GM13976 (cell line): ENCODE results near the gene CUL4A.

Source experiments
- DNase-seq: peaks from one replicate; pipeline ENCODE4 v3.0.0; 2012; ENCODE audit warnings: low spot score
- in situ Hi-C: fragments of 300-500 bp; cut with MboI; formaldehyde crosslinking; loops from one replicate; pipeline ENCODE4 v1.12.0; 2022; ENCODE audit warnings: low sequenced_read_pairs, mixed read lengths, inconsistent platforms; ENCODE audit not compliant: unreplicated experiment
- TF ChIP-seq, protein P1 (sequence below): IDR thresholded peaks from 2 replicates; pipeline ENCODE4 v1.5.1; 2012; ENCODE audit warnings: borderline replicate concordance, mild to moderate bottlenecking; ENCODE audit not compliant: insufficient read depth; ENCODE audit errors: extremely low read depth, missing control alignments, control extremely low read depth

CUL4A gene

DNA sequence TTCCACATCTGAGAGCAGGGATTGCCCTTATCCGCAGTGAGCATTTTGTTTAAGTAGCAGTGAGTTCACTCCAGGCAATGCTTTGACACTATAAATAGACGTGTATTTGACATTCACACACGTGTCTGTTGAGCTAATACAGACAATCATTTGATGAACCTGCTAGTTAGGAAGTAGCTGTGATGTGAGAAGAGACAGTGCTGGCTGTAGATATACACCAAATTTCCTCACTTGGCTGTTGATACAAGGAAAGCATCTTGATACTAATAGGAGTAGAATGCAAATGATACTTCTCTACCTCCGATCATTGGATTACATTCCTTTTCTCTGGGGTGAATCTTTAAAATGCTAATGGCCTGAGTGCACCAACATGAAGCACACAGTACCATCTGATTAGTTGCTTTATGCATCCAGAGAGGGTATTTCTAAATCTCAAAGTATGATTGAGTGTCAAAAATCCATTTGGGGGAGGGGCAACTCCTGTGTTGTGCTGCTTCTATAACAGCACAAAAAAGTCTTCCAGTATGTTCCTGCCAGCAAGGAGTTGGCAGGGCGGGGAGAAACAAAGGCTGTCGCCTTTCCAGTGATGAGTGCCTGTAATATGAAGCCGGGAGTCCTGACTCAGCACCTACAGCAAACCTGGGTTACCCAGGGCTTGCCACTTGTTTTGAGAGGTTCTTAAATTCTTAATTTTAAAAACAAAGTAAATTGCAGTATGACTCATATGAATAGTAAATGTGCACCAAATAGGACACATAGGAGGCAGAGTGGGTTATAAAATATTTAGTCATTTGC lies 7.0 kb downstream of the CUL4A start:
- no peak for DNase-seq
- TF ChIP-seq, protein P1, sequence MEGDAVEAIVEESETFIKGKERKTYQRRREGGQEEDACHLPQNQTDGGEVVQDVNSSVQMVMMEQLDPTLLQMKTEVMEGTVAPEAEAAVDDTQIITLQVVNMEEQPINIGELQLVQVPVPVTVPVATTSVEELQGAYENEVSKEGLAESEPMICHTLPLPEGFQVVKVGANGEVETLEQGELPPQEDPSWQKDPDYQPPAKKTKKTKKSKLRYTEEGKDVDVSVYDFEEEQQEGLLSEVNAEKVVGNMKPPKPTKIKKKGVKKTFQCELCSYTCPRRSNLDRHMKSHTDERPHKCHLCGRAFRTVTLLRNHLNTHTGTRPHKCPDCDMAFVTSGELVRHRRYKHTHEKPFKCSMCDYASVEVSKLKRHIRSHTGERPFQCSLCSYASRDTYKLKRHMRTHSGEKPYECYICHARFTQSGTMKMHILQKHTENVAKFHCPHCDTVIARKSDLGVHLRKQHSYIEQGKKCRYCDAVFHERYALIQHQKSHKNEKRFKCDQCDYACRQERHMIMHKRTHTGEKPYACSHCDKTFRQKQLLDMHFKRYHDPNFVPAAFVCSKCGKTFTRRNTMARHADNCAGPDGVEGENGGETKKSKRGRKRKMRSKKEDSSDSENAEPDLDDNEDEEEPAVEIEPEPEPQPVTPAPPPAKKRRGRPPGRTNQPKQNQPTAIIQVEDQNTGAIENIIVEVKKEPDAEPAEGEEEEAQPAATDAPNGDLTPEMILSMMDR: no peak
- in situ Hi-C loops: no loop called here

DNA sequence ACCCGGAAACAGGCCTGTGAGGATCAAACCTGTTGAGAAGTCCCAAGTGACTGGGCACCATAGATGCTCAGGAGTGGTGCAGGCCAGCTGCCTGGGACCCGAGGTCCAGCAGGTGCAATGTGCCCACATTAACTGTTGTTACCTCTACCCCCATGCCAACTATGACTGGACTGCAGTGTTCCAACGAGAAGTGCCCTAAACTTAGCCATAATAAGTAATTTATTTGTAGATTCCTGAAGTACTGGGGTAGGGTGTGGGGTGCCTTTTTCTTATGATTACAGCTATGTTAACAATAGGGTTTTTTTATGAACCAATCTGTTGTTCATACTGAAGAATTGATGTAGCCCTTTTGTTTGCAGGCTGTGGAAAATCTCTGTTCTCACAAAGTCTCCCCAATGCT lies 9.2 kb downstream of the CUL4A start:
- TF ChIP-seq, protein P1: no peak
- no peak for DNase-seq
- in situ Hi-C loops: no loop called here

DNA sequence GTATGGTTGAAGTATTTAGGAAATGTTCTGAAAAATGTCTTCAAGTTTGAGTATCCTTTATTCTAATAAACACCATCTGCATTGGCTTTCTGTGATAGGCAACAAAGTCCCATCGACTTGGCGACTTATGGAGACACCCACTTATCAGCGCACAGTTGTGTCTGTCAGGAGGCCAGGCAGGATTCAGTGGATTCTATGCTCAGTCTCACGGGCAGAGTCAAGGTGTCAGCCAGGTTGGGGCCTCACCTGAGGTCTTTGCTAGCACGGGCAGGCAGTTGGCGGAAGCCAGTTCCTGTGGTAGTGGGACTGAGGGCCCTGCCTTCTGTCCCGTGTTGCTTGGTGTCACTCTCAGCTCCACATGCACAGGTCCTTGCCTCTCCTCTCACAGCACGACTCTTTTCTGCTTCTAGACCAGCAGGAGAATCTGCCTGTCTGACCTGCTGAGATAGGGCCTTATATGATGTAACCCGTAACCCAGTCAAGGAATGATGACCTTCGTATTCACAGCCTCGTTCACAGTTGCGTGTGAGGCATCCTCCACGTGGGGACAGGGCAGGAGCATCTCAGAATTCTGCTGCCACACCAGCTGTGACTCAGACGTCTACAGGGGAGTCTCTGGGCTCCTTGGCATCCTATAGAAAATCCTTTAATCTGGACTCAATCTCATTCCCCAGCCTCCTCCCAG lies 10.0 kb downstream of the CUL4A start:
- no peak for DNase-seq
- in situ Hi-C loops: no loop called here
- TF ChIP-seq, protein P1: no peak

DNA sequence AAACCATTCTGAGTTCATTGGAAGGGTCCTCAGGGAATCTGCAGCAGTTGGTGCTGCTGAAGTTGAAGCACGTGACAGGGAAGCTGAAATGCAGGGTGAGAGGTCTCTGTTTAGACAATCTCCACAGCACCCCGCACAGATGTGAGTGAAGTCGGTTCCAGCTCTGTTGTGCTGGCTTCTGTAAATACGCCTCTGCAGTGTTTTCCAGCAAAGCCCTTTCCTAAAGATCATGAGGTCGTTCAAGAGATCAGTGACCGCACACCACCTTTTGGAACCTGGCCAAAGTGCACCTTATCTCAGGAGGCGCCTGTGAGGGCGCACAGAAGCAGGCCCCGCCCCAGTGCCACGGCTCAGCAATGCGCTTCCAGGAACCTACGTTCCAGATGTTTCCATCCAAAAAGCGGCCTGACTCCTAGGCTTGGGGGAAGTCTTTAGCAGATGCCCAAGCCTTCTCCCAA lies 10.8 kb downstream of the CUL4A start:
- in situ Hi-C loops: no loop called here
- no peak for DNase-seq
- TF ChIP-seq, protein P1: no peak

DNA sequence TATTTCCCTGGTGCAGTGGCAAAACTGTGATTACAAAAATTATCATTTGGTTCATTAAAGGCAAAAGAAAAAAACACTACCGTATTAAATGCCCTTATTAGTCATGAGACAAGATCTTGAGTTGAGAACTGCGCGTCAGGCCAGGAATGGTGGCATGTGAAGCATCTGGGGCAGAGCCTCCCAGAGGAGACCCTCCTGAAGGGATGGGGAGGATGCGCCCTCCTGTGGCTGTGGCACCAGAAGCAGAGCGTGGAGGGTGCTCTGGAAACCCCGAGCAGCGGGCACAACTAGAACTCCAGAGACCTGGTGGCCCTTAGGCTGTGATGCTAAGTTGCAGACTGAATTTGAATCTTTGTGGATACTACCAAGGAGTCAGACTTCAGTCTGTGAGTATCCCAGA lies 11.5 kb downstream of the CUL4A start:
- no peak for DNase-seq
- TF ChIP-seq, protein P1: no peak
- in situ Hi-C loops: no loop called here

DNA sequence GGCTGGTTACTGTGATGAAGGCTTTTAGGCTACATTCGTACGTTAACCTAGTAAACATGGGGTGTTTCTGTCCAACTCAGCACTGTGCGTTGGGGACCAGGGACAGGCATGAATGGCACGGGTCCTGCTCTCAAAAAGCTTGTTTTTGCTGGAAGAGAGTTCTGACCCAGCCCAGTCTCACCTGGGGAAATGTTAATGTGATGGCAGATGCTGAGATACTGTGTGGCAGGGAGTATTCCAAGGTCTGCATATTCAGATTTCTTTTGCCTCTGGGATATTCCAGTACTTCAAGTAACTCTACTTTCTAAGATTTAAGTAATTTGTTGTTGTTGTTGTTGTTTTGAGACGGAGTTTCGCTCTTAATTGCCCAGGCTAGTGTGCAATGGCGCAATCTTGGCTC lies 13.7 kb downstream of the CUL4A start:
- no peak for DNase-seq
- in situ Hi-C loops: no loop called here
- TF ChIP-seq, protein P1: no peak

DNA sequence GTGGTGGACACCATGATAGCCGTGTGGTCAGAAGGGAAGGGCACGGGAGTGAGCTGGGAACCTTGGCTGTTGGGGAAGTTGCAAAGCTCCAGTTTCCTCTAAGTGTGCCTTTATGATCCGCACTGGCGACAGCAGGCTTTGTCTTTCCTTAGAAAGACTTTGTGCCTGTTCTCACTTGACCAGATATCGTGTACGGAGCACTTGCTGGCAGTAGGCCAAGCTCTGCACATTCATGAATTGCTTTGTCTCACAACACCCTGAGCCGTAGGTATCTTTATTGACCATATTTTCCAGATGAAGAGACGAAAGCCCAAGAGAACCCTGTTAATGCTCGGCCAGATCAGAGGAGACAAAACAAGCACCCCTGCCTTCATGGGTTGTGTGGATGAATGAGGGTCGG lies 15.1 kb downstream of the CUL4A start:
- no peak for DNase-seq
- TF ChIP-seq, protein P1: no peak
- in situ Hi-C loops: no loop called here
